ENCODE measurements around the gene DOK7.

GRCh38 chr4:3465698-3466671 lies 2.9 kb downstream of the DOK7 start:
- TF ChIP-seq CTCF (conservative IDR thresholded peaks at IDR 0.05 in 1 of 2, IDR thresholded peaks at IDR 0.05 in 1 of 2; ENCODE audit: low read depth in 1 of 2, low read length in 2 of 2) (peak in 1 of 2 donors; percentile 23), EZH2 (IDR thresholded peaks at IDR 0.05; ENCODE audit: low read length, missing control alignments) (no peak)

All from fibroblast of lung (primary cell).